Activated T-cell treated with anti-CD3 and anti-CD28 coated beads, Interleukin-2, amount 50 U/mL, for 4 hours (primary cell): ENCODE data around the gene TXNRD1. TPM values are rescaled to one million over a fixed set of nuclear protein-coding genes. Genes with fewer than 3 reads are reported as not detected.
"Not testable (repeated sequence)": the region's sequence is repeated elsewhere in the genome, so short reads cannot be mapped to it uniquely, and the experiment has no call there.

Source experiments
- ATAC-seq, 2 donors: fragments of 200-7000 bp; cut with Tn5 transposase; one replicate each; pipeline ENCODE4 v1.10.0; 2021
- DNase-seq: peaks from one replicate; pipeline ENCODE4 v3.0.0-alpha.2; 2020
- H3K27me3 Mint-ChIP-seq: one replicate; pipeline ENCODE4 v1.8.0; 2021; ENCODE audit warnings: low read depth, mixed read lengths
- H3K36me3 Mint-ChIP-seq: one replicate; pipeline ENCODE4 v1.8.0; 2022; ENCODE audit warnings: mixed read lengths; ENCODE audit not compliant: insufficient read depth
- H3K4me1 Mint-ChIP-seq: one replicate; pipeline ENCODE4 v1.8.0; 2021; ENCODE audit warnings: low read depth, mixed read lengths
- H3K4me3 Mint-ChIP-seq: one replicate; pipeline ENCODE4 v1.8.0; 2021; ENCODE audit warnings: mild to moderate bottlenecking, moderate library complexity, mixed read lengths
- H3K9me3 Mint-ChIP-seq: one replicate; pipeline ENCODE4 v1.8.0; 2021; ENCODE audit warnings: mixed read lengths
- total RNA-seq, 3 donors: library from RNA; stranded (reverse); gene quantifications; one replicate each; pipeline ENCODE4 v1.2.1, GENCODE V29; 2021

TXNRD1 gene
- total RNA-seq, 3 donors from 2014 or later: 157 to 195 (median 162) TPM

DNA sequence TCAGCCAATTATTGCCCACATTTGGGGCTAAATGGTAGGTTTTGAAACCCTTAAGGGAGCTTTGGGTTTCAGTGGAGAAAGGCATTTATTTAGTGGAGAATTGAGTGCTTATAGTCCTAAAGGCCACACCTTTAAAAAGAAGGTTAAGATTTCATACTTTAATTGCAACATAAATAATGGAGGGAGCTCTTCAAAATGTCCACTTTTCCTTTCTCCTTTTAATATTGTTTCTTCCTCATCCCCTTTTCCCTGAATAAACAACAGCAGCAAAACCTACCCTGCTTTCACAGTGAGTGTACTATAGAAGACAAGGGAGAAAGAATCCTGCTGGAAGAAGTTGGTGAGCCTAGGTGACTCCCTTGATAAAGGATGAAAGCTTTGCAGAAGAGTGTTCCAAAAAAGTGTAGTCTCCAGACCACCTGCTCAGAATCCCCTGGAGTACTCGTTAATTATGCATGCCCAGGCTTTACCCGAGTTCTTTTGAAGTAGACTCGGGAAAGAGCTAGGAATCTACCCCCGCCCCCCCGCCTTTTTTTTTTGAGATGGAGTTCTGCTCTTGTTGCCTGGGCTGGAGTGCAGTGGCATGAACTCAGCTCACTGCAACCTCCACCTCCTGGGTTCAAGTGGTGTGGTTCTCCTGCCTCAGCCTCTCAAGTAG lies 76.4 kb downstream of the TXNRD1 start:
- H3K4me3 Mint-ChIP-seq: no peak overlapping the region
- peaks cover 44% of the 10 kb centered on the region for H3K36me3 Mint-ChIP-seq

GRCh38 chr12:104292872-104293794 lies 77.6 kb downstream of the TXNRD1 start:
- Mint-ChIP-seq H3K4me1 (peaks cover 34% of the 10 kb centered on the region), H3K36me3 (peaks cover 42% of the 10 kb centered on the region), H3K4me3 (no peak overlapping the region), H3K27me3 (no peaks in the 10 kb centered on the region), H3K9me3 (no peaks in the 10 kb centered on the region)
- ATAC-seq (no peak), DNase-seq (no peak)

More for the DNA sequence above, 76.4 kb downstream of the TXNRD1 start:
- DNase-seq (no peak), ATAC-seq (no peak)
- Mint-ChIP-seq H3K9me3 (no peaks in the 10 kb centered on the region), H3K27me3 (no peaks in the 10 kb centered on the region), H3K4me1 (peaks cover 28% of the 10 kb centered on the region)

DNA sequence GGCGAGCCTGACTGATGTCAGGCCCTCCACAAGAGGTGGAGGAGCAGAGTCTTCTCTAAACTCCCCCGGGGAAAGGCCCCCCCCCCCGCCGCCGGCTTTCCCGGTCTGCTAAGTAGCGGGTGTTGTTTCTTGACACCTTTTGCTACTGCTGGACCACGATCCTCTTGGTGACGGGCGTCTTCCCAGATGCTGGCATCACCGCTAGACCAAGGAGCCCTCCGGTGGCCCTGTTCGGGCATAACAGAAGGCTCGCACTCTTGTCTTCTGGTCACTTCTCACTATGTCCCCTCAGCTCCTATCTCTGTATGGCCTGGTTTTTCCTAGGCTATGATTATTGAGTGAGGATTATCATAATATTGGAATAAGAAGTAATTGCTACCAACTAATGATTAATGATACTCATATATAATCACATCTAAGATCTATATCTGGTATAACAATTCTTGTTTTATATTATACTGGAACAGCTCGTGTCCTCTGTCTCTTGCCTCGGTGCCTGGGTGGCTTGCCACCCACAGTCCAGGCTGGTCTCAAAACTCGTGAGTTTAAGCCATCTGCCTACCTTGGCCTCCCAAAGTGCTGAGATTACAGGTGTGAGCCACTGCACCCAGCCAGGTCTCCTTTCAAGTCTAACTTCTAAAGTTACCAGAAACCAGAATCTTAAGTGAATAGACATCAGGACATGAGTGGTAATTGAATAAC lies 78.7 kb downstream of the TXNRD1 start:
- H3K27me3 Mint-ChIP-seq, H3K4me3 Mint-ChIP-seq, ATAC-seq, DNase-seq, H3K9me3 Mint-ChIP-seq: not testable (repeated sequence)
- Mint-ChIP-seq H3K4me1 (peaks cover 26% of the 10 kb centered on the region), H3K36me3 (peaks cover 33% of the 10 kb centered on the region)

DNA sequence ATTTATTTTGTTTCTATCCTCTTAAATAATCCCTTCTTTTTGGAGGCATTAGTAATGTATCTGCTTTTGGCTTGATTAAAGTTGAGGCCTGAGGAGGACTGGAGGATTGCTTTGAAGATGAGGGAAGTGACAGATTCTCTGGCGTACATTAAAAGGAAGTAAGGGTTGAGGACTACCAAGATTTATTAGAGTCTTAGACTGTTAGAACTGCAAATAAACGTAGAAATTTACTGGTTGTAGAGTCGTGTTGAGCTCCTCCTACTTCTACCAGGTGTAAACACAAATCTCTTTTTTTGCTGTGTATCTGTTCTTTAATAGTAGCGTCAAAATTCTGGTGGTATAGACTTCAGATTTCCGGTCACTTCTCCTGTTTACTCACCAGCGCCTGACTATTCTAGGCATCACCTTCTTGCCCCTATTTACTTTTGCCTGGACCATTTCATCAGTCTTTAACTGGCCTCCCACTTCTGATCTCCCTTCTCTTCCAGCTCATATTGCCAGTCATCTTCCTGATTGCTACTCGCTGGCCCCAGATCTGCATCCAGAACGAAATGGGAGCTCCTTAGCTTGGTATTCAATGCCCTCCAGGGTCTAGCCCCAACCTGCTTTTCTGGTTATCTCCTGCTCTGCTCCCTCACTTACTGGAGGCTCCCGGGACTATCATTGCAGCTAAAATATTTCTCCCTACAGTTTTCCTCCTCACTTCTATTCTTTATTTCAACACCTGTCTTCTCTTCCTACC lies 79.5 kb downstream of the TXNRD1 start:
- Mint-ChIP-seq H3K36me3 (peaks cover 35% of the 10 kb centered on the region), H3K4me3 (no peak overlapping the region), H3K27me3 (no peaks in the 10 kb centered on the region), H3K4me1 (peaks cover 26% of the 10 kb centered on the region), H3K9me3 (no peaks in the 10 kb centered on the region)
- DNase-seq (no peak), ATAC-seq (peak in 1 of 2 donors; percentile 19)

DNA sequence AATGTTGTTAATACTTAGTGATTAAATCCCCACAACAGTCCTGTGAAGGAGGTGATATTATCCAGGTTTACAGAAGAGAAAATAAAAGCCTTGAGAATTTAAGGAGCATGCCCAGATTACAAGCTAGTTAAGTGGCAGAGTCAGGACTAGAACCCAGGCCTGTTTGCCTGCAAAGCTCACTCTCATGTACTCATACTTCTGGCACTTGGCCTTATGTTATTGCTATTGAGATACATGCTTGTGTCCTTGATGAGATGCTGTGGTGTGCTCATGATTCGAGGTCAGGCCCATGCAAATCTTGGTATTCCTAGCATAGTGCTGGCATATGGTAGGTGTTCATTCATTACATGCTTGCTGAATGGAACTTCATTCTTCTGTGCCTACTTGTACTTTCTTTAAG lies 80.4 kb downstream of the TXNRD1 start:
- Mint-ChIP-seq H3K27me3 (no peaks in the 10 kb centered on the region), H3K4me1 (peaks cover 29% of the 10 kb centered on the region), H3K4me3 (no peak overlapping the region), H3K36me3 (peaks cover 40% of the 10 kb centered on the region), H3K9me3 (no peaks in the 10 kb centered on the region)
- ATAC-seq (no peak), DNase-seq (no peak)

GRCh38 chr12:104296718-104297117 lies 81.1 kb downstream of the TXNRD1 start:
- no peak for ATAC-seq
- Mint-ChIP-seq H3K9me3 (no peaks in the 10 kb centered on the region), H3K36me3 (peaks cover 40% of the 10 kb centered on the region), H3K27me3 (no peaks in the 10 kb centered on the region), H3K4me3 (no peak overlapping the region), H3K4me1 (peaks cover 31% of the 10 kb centered on the region)
- DNase-seq: no peak

GRCh38 chr12:104297477-104298113 lies 82.0 kb downstream of the TXNRD1 start:
- H3K4me1 Mint-ChIP-seq: peaks cover 33% of the 10 kb centered on the region
- no peaks in the 10 kb centered on the region for H3K9me3 Mint-ChIP-seq
- no peak for ATAC-seq
- H3K27me3 Mint-ChIP-seq: no peaks in the 10 kb centered on the region
- peaks cover 36% of the 10 kb centered on the region for H3K36me3 Mint-ChIP-seq
- H3K4me3 Mint-ChIP-seq: no peak overlapping the region
- DNase-seq: no peak

DNA sequence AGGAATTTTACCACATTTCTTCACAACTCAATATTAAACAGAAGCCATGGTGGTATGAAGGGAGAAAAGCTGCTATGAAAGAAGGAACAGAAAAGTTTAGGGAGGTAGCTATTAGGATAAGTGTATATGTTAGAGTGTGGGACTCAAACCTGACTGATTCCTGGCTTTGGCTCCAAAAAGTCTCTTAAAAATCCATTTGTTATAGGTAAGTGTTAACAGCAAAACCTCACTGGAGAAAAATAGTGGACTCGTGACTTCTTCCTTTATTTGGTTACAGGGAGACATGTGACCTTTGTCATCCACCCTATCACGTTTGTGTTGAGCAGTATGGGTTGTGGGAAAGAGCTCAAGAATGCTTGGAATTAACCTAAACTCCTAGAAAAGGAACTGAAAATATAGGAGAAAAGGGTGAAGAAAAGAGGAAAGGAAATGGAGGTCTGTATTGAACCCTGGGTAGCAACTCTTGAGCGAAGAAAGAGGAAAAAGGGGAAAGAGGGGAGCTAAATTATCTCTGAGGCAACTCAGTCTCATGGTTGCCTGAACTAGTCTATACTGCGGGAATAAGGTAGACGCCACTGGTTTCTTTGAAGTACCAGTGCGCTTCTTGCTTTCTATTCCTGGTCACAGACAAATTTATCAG lies 84.4 kb downstream of the TXNRD1 start:
- Mint-ChIP-seq H3K27me3 (no peaks in the 10 kb centered on the region), H3K9me3 (no peaks in the 10 kb centered on the region), H3K4me3 (no peak overlapping the region), H3K4me1 (peaks cover 50% of the 10 kb centered on the region), H3K36me3 (peaks cover 32% of the 10 kb centered on the region)
- DNase-seq (no peak), ATAC-seq (no peak)

DNA sequence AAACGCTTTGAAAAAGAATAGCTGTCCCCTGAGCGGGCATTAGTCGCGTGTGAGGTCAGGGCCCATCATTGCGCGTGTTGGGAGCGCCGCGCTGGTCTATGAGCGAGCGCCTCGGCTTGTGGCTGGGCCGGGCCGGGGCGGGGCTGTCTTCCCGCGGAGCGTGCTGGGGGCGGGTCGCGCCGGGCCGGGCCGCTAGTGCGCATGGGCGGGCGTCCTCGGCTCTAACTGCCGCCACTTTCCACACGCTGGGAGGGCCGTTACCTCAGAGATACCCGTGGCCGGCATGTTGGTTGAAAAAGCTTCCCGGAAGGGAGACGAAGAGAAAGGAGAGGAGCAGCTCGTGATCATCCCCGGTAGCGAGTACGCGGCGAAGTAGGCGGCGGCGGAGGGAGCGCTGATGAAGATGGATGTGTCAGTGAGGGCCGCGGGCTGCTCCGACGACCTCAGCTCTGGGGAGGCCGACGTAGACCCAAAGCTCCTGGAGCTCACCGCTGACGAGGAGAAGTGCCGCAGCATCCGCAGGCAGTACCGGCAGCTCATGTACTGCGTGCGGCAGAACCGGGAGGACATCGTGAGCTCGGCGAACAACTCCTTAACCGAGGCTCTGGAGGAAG lies 88.1 kb downstream of the TXNRD1 start, which contains the start of gene EID3:
TSS of gene EID3 (plus strand) at position 202 of the 614 bp plus-strand sequence. CDS start at position 398, 196 bp downstream.
- Mint-ChIP-seq H3K4me3 (peak within 1 kb of the TSS; percentile 88), H3K9me3 (no peaks in the 10 kb centered on the region), H3K36me3 (peaks cover 35% of the 10 kb centered on the region), H3K4me1 (peaks cover 55% of the 10 kb centered on the region), H3K27me3 (no peaks in the 10 kb centered on the region)
- peak; percentile 89 for DNase-seq
- ATAC-seq: peak; percentile 97 to 98

DNA sequence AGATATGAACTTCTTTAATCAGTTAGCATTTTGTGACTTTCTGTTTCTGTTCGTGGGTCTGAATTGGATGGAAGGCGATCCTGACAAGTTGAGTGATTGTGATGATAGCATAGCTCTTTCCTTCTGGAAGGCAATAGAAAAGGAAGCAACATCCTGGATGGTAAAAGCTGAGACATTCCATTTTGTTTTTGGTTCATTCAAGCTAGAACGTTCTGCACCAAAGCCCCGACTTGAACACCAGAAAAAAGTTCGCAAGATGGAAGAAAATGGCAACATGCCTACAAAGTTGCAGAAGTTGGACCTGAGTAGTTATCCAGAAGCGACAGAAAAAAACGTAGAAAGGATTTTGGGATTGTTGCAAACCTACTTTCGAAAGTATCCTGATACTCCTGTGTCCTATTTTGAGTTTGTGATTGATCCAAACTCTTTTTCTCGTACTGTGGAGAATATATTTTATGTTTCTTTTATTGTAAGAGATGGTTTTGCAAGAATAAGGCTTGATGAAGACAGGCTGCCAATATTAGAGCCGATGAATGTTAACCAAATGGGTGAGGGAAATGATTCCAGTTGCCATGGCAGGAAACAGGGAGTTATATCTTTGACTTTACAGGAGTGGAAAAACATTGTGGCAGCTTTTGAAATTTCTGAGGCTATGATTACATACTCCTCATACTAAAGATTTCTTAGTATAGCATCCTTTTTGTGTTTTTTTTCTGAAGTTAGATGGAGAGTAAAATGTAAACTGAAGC lies 88.9 kb downstream of the TXNRD1 start:
- DNase-seq (no peak), ATAC-seq (no peak)
- Mint-ChIP-seq H3K4me3 (peak overlapping the region; percentile 88), H3K36me3 (peaks cover 38% of the 10 kb centered on the region), H3K4me1 (peaks cover 57% of the 10 kb centered on the region), H3K9me3 (no peaks in the 10 kb centered on the region), H3K27me3 (no peaks in the 10 kb centered on the region)

- DNase-seq (no peak), ATAC-seq (no peak)
- peaks cover 54% of the 10 kb centered on the region for H3K4me1 Mint-ChIP-seq
- H3K36me3 Mint-ChIP-seq: peaks cover 37% of the 10 kb centered on the region
- no peaks in the 10 kb centered on the region for H3K27me3 Mint-ChIP-seq
- H3K4me3 Mint-ChIP-seq: no peak overlapping the region
- H3K9me3 Mint-ChIP-seq: no peaks in the 10 kb centered on the region
These were observed 89.8 kb downstream of the TXNRD1 start for GRCh38 chr12:104305349-104305748.

DNA sequence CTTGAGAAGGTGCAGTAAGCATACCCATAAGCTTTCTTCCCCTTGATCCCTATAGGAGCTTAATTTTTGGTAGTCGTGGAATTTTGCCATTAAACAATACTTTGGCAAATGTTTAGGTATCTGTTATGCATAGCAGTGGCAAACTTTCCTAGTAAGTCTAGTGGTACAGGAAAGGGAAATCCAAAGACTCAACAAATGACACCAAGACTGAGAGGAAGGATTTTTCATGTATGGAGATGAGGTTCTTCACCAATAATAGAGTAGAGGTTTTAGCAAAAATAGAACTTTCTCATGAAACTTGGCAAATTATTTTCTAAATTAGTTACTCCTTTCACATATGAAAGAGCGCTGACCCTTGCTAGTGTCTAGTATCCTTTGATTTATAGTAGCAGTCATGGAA lies 90.8 kb downstream of the TXNRD1 start:
- DNase-seq (no peak), ATAC-seq (no peak)
- no peaks in the 10 kb centered on the region for H3K27me3 Mint-ChIP-seq
- H3K36me3 Mint-ChIP-seq: peaks cover 40% of the 10 kb centered on the region
- peaks cover 52% of the 10 kb centered on the region for H3K4me1 Mint-ChIP-seq
- H3K4me3 Mint-ChIP-seq: no peak overlapping the region
- no peaks in the 10 kb centered on the region for H3K9me3 Mint-ChIP-seq
